Measurements from ENCODE around the gene IGSF10. TPM values are rescaled to one million over a fixed set of nuclear protein-coding genes. Genes with fewer than 3 reads are reported as not detected.

Gene IGSF10
- total RNA-seq, 4 donors from 2014 or later, result 0.70 to 5.4 (median 2.3) TPM

- no peak for DNase-seq
- Histone ChIP-seq H3K4me1 (no peaks in the 10 kb centered on the region), H3K27ac (no peak overlapping the region), H3K36me3 (no peaks in the 10 kb centered on the region), H3K27me3 (no peaks in the 10 kb centered on the region), H3K4me3 (no peak overlapping the region), H3K9me3 (no peaks in the 10 kb centered on the region)
- TF ChIP-seq, protein P1, sequence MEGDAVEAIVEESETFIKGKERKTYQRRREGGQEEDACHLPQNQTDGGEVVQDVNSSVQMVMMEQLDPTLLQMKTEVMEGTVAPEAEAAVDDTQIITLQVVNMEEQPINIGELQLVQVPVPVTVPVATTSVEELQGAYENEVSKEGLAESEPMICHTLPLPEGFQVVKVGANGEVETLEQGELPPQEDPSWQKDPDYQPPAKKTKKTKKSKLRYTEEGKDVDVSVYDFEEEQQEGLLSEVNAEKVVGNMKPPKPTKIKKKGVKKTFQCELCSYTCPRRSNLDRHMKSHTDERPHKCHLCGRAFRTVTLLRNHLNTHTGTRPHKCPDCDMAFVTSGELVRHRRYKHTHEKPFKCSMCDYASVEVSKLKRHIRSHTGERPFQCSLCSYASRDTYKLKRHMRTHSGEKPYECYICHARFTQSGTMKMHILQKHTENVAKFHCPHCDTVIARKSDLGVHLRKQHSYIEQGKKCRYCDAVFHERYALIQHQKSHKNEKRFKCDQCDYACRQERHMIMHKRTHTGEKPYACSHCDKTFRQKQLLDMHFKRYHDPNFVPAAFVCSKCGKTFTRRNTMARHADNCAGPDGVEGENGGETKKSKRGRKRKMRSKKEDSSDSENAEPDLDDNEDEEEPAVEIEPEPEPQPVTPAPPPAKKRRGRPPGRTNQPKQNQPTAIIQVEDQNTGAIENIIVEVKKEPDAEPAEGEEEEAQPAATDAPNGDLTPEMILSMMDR (IDR thresholded peaks at IDR 0.05), result no peak
Measured at GRCh38 chr3:151480492-151480891, 19.6 kb upstream of the IGSF10 start.

GRCh38 chr3:151479452-151479851, 18.6 kb upstream of the IGSF10 start:
- Histone ChIP-seq H3K36me3 (no peaks in the 10 kb centered on the region), H3K27ac (no peak overlapping the region), H3K9me3 (no peaks in the 10 kb centered on the region), H3K4me3 (no peak overlapping the region), H3K4me1 (no peaks in the 10 kb centered on the region), H3K27me3 (no peaks in the 10 kb centered on the region)
- DNase-seq, result no peak
- TF ChIP-seq, protein P1 (IDR thresholded peaks at IDR 0.05), result no peak
- TF ChIP-seq POLR2A (IDR thresholded peaks at IDR 0.05), result no peak

- H3K4me1 ChIP-seq, result no peaks in the 10 kb centered on the region
- no peak overlapping the region for H3K27ac ChIP-seq
- no peaks in the 10 kb centered on the region for H3K36me3 ChIP-seq
- H3K9me3 ChIP-seq, result no peaks in the 10 kb centered on the region
- H3K27me3 ChIP-seq, result no peaks in the 10 kb centered on the region
- no peak overlapping the region for H3K4me3 ChIP-seq
- TF ChIP-seq, protein P1 (IDR thresholded peaks at IDR 0.05), result no peak
- no peak for TF ChIP-seq POLR2A (IDR thresholded peaks at IDR 0.05)
- no peak for DNase-seq
Measured at GRCh38 chr3:151478335-151478697, 17.5 kb upstream of the IGSF10 start.

GRCh38 chr3:151477591-151478334, 16.9 kb upstream of the IGSF10 start:
- Histone ChIP-seq H3K4me3 (no peak overlapping the region), H3K27me3 (no peaks in the 10 kb centered on the region), H3K4me1 (no peaks in the 10 kb centered on the region), H3K9me3 (no peaks in the 10 kb centered on the region), H3K27ac (no peak overlapping the region), H3K36me3 (no peaks in the 10 kb centered on the region)
- TF ChIP-seq POLR2A (IDR thresholded peaks at IDR 0.05), result no peak
- TF ChIP-seq, protein P1 (IDR thresholded peaks at IDR 0.05), result no peak
- DNase-seq, result no peak

DNA sequence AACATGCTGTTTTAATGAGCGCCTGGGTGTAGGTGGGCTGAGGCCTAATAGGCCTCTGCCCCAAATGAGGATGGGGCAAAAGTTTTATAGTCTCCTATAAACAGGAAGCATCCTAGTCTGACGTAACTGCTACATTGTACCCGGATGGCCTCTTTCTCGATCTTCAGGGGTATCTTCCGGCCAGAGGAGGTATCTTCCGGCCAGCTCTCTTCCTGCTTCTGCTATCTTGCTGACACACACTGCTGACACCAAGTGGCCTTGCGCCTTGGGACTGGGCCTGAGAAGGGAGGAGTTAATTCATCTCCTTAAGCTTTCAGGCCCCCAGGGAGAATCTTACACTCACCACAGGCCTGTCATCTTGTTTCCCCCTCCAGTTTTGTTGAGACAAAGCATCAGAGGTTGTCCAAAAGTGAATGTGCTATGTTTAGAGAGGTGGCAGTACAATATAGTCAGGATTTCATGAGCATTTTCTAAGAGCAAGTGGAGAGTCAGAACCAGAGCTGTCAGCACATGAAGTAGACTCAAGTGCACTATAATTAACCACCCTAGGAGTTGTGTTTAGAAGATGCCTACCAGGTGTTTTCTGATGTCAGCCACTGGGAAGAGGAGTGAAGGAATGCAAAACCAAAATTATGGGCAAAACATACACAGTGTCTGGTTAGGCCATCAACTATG, 15.6 kb upstream of the IGSF10 start:
- Histone ChIP-seq H3K27ac (no peak overlapping the region), H3K9me3 (no peaks in the 10 kb centered on the region), H3K4me3 (no peak overlapping the region), H3K27me3 (no peaks in the 10 kb centered on the region), H3K36me3 (no peaks in the 10 kb centered on the region), H3K4me1 (no peaks in the 10 kb centered on the region)
- DNase-seq, result no peak
- TF ChIP-seq POLR2A (IDR thresholded peaks at IDR 0.05), result no peak
- TF ChIP-seq, protein P1 (IDR thresholded peaks at IDR 0.05), result no peak
